Cardiac muscle cell (in vitro differentiated cells and primary cell): Measurements from ENCODE around the gene PSAPL1. TPM values are rescaled to one million over a fixed set of nuclear protein-coding genes. Genes with fewer than 3 reads are reported as not detected.

ENCODE experiments used
- DNase-seq, 2 donors: peaks; one replicate each; pipeline versions ENCODE4 v3.0.0 to v3.0.0-alpha.2; 2010 to 2017; ENCODE audit warnings: low read depth in 1 of 2, low spot score in 1 of 2
- H3K27ac ChIP-seq: fragments of 200-600 bp; sonication (generic); 2 replicates; pipeline ENCODE4 v1.5.1; 2016
- H3K27me3 ChIP-seq: fragments of 200-600 bp; sonication (generic); 2 replicates; pipeline ENCODE4 v1.6.0; 2016; ENCODE audit warnings: control low read depth
- H3K36me3 ChIP-seq: fragments of 200-600 bp; sonication (generic); 2 replicates; pipeline ENCODE4 v1.5.1; 2016; ENCODE audit warnings: control low read depth
- H3K4me1 ChIP-seq: fragments of 200-600 bp; sonication (generic); 2 replicates; pipeline ENCODE4 v1.8.1; 2017; ENCODE audit warnings: low read depth, mild to moderate bottlenecking, mixed run types
- H3K4me3 ChIP-seq: fragments of 200-600 bp; sonication (generic); 2 replicates; pipeline ENCODE4 v1.5.1; 2016; ENCODE audit warnings: mild to moderate bottlenecking
- H3K9me3 ChIP-seq: fragments of 200-600 bp; sonication (generic); 2 replicates; pipeline ENCODE4 v1.5.1; 2017; ENCODE audit warnings: low read depth, mild to moderate bottlenecking, control low read depth
- CTCF ChIP-seq: IDR thresholded peaks from 2 replicates; pipeline ENCODE4 v1.5.1; 2012; ENCODE audit warnings: low read depth, mild to moderate bottlenecking, low read length
- polyA plus RNA-seq: library from polyadenylated mRNA; unstranded; fragments of >200 nt; fragmentation: Nextera tagmentation; extraction: Ambion mirVana; gene quantifications from 2 replicates; pipeline ENCODE4 v1.2.1, GENCODE V29; 2016
- total RNA-seq: library from RNA; depleted of rRNA; stranded (reverse); fragments of >200 nt; gene quantifications from 2 replicates; pipeline ENCODE4 v1.2.3, GENCODE V29; 2016

PSAPL1 gene
- total and polyA plus RNA-seq, 2 experiments from 2014 or later = 3.5 to 4.4 TPM

DNA sequence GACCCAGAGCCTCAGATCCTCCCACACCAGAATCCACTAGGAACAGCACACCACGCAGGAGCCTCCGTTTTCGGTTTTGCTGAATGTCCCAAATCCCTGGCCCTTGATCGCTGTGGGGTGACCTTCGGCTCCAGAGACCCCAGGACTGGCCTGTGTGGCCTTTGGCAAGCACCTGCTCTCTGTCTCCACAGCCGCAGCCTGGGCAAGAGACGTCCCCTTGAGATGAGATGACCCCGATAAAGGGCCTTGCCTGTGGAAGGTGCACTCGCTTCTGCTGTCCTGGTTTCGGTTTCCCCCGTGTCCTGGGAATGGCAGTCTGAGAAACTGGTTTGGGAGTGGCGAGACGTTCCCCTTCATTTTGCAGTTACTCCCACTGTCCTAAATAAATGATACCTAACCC lies 9.6 kb downstream of the PSAPL1 start:
- no peak for DNase-seq
- no peak overlapping the region for H3K27ac ChIP-seq

GRCh38 chr4:7424553-7425111 lies 10.1 kb downstream of the PSAPL1 start:
- H3K4me1 ChIP-seq = peaks cover 30% of the 10 kb centered on the region
- no peak overlapping the region for H3K4me3 ChIP-seq
- TF ChIP-seq CTCF = no peak
- H3K36me3 ChIP-seq = no peaks in the 10 kb centered on the region
- no peak for DNase-seq
- no peaks in the 10 kb centered on the region for H3K9me3 ChIP-seq
- no peak overlapping the region for H3K27ac ChIP-seq
- no peaks in the 10 kb centered on the region for H3K27me3 ChIP-seq

More for the DNA sequence above, 9.6 kb downstream of the PSAPL1 start:
- no peak for TF ChIP-seq CTCF
- Histone ChIP-seq H3K4me1 (peaks cover 35% of the 10 kb centered on the region), H3K9me3 (no peaks in the 10 kb centered on the region), H3K4me3 (no peak overlapping the region), H3K36me3 (no peaks in the 10 kb centered on the region), H3K27me3 (no peaks in the 10 kb centered on the region)

- Histone ChIP-seq H3K27ac (no peak overlapping the region), H3K9me3 (no peaks in the 10 kb centered on the region), H3K4me1 (peaks cover 25% of the 10 kb centered on the region), H3K27me3 (no peaks in the 10 kb centered on the region), H3K4me3 (no peak overlapping the region), H3K36me3 (no peaks in the 10 kb centered on the region)
- DNase-seq = no peak
- TF ChIP-seq CTCF = no peak
Observed at GRCh38 chr4:7423801-7424552, 10.8 kb downstream of the PSAPL1 start.

DNA sequence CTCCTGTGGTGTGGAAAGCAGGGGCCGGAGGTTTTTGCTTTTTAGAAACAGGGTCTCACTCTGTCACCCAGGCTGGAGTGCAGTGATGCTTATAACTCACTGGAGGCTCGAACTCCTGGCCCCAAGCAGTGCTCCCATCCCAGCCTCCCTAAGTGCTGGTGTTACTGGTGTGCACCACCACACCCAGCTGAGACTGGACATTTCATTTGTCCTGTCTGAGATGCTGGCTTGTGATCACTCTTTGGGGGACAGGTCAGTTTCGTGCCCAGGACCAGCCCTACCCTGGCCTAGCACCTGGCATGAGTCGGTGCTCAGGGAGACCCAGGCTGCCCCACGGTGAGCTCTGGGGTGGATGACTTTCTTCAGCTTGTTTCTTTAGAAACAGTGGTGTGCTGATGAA lies 11.3 kb downstream of the PSAPL1 start:
- no peaks in the 10 kb centered on the region for H3K36me3 ChIP-seq
- H3K9me3 ChIP-seq = no peaks in the 10 kb centered on the region
- no peak overlapping the region for H3K4me3 ChIP-seq
- DNase-seq = no peak
- peaks cover 23% of the 10 kb centered on the region for H3K4me1 ChIP-seq
- H3K27me3 ChIP-seq = no peaks in the 10 kb centered on the region
- no peak overlapping the region for H3K27ac ChIP-seq
- no peak for TF ChIP-seq CTCF

DNA sequence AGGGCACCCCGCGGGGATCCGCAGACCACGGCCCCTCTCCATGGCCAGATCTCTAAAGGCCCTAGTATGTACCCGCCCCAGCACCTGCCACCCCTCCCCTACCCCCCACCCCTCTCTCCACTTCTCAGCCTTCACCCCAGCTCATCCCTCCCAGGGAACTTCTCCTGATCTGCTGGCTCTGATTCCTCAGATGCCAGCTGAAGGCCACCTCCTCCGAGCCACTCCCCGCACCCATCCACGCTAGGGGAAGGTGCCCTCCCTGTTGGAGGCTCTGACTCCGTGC lies 11.9 kb downstream of the PSAPL1 start:
- Histone ChIP-seq H3K27me3 (no peaks in the 10 kb centered on the region), H3K36me3 (no peaks in the 10 kb centered on the region), H3K4me3 (no peak overlapping the region), H3K9me3 (no peaks in the 10 kb centered on the region), H3K27ac (no peak overlapping the region), H3K4me1 (peaks cover 17% of the 10 kb centered on the region)
- no peak for TF ChIP-seq CTCF
- DNase-seq = no peak
